ENCODE data around the gene LYRM2.

The LYRM2 gene

DNA sequence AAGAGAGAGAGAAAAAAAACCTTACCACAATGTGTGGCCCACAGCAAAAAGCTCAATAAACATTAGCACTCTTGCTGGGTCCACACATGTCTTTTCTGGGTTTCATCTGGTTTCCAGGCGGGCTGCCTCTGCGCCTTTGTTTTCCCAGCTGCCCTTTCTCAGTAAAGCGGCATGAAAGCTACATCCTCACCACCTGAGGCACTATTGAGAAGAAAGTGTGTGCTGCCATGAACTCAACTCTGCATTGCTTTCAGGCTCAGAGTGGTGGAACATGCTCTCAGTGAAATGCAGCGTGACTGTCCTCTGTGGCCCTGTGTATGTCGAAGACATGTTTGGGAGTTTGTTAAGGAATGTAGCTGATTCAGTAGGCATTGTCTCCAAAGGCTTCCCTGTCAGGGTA, 102.3 kb downstream of the LYRM2 start:
- H3K27ac ChIP-seq = no peak overlapping the region
- TF ChIP-seq ZFX (IDR thresholded peaks at IDR 0.05; ENCODE audit: borderline replicate concordance) = no peak
- TF ChIP-seq, protein P1, sequence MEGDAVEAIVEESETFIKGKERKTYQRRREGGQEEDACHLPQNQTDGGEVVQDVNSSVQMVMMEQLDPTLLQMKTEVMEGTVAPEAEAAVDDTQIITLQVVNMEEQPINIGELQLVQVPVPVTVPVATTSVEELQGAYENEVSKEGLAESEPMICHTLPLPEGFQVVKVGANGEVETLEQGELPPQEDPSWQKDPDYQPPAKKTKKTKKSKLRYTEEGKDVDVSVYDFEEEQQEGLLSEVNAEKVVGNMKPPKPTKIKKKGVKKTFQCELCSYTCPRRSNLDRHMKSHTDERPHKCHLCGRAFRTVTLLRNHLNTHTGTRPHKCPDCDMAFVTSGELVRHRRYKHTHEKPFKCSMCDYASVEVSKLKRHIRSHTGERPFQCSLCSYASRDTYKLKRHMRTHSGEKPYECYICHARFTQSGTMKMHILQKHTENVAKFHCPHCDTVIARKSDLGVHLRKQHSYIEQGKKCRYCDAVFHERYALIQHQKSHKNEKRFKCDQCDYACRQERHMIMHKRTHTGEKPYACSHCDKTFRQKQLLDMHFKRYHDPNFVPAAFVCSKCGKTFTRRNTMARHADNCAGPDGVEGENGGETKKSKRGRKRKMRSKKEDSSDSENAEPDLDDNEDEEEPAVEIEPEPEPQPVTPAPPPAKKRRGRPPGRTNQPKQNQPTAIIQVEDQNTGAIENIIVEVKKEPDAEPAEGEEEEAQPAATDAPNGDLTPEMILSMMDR (IDR thresholded peaks at IDR 0.05) = peak; percentile 11; the same call in 1 of the 2 replicates

- H3K27ac ChIP-seq = no peak overlapping the region
- TF ChIP-seq, protein P1 (IDR thresholded peaks at IDR 0.05) = no peak
- no peak for TF ChIP-seq ZFX (IDR thresholded peaks at IDR 0.05; ENCODE audit: borderline replicate concordance)
These were observed 107.6 kb downstream of the LYRM2 start for GRCh38 chr6:89530982-89531381.

GRCh38 chr6:89528866-89529265, 109.7 kb downstream of the LYRM2 start:
- H3K27ac ChIP-seq = no peak overlapping the region
- TF ChIP-seq ZFX (IDR thresholded peaks at IDR 0.05; ENCODE audit: borderline replicate concordance) = no peak
- TF ChIP-seq, protein P1 (IDR thresholded peaks at IDR 0.05) = no peak

- H3K27ac ChIP-seq = no peak overlapping the region
- TF ChIP-seq, protein P1 (IDR thresholded peaks at IDR 0.05) = no peak
- no peak for TF ChIP-seq ZFX (IDR thresholded peaks at IDR 0.05; ENCODE audit: borderline replicate concordance)
These were observed 110.9 kb downstream of the LYRM2 start for GRCh38 chr6:89527634-89528033.

- H3K27ac ChIP-seq = no peak overlapping the region
- no peak for TF ChIP-seq ZFX (IDR thresholded peaks at IDR 0.05; ENCODE audit: borderline replicate concordance)
- TF ChIP-seq, protein P1 (IDR thresholded peaks at IDR 0.05) = no peak
These were observed 112.0 kb downstream of the LYRM2 start for GRCh38 chr6:89526563-89526869.

- H3K27ac ChIP-seq = no peak overlapping the region
- TF ChIP-seq ZFX (IDR thresholded peaks at IDR 0.05; ENCODE audit: borderline replicate concordance) = no peak
- TF ChIP-seq, protein P1 (IDR thresholded peaks at IDR 0.05) = no peak
These were observed 112.6 kb downstream of the LYRM2 start for GRCh38 chr6:89525786-89526562.

- no peak for TF ChIP-seq ZFX (IDR thresholded peaks at IDR 0.05; ENCODE audit: borderline replicate concordance)
- TF ChIP-seq, protein P1 (IDR thresholded peaks at IDR 0.05) = no peak
- H3K27ac ChIP-seq = no peak overlapping the region
These were observed 115.8 kb downstream of the LYRM2 start for GRCh38 chr6:89522778-89523177.

Measured in 22Rv1 (cell line).